DMS114 treated with DMSO at 0.1 percent for 48 hours (cell line): ENCODE measurements around the gene PHF2.
"Not testable (repeated sequence)": the region's sequence is repeated elsewhere in the genome, so short reads cannot be mapped to it uniquely, and the experiment has no call there.

ENCODE experiments used
- DNase-seq: peaks from one replicate; lab custom pipeline; 2025; ENCODE audit not compliant: unreplicated experiment; lab: John Stamatoyannopoulos, UW

Gene PHF2

DNA sequence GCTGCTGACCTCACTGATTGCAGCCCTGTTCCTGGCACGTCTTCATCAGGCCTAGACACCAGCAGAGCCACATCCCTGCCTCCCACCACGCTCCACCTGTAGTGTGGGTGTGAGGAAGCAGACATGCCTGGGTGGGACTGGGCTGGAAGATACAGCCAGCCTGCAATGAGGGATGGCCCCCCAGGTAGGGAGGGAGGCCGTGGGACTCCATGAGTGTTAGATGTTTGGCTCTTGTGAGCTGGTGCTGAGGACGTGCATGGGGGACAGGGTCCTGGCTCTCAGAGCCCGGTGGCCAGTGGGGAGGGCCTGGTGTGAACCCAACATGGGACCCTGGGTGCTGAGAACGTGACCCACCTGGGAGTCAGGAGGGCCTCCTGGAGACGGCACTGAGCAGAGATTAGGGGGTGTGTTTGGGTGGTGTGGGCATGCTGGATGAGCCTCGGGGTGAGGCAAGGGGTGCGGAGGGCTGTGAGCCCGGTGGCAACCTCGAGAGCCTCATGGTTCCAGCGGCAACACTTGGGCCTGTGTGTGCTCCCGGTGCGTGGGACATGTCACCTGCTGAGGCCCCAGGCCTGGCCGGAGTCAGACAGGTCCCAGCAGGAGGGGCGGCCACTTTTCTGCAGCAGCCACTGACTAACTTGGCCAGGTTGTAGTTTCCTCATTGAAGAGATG lies 87.6 kb downstream of the PHF2 start:
- DNase-seq = no peak

DNA sequence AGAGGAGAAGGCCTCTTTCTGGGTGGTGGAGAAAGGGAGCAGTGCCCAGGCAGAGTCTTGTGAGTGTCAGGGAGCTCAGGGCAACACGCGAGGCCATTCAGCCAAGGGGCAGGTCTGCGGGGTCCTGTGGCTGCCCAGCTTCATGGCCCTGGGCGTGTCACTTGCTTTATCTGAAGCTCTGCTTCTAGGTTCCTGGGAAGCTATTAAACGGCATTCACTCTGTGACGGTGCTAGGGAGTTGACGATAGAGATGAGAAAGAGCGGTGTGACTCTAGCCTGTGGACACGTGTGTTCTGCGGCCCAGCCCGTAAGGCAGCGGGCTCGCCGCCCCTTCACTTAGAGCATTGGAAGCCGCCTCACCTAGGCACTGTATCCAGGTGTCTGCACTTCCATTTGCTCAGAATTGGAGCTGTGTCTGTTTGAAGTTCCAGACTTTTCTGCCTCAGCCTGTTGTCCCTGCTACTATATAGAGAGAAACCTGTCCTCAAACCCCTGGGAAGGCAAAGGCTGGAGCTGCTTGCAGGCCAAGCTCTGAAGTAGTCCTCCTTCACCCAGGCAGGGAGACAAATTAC lies 88.3 kb downstream of the PHF2 start:
- no peak for DNase-seq

DNA sequence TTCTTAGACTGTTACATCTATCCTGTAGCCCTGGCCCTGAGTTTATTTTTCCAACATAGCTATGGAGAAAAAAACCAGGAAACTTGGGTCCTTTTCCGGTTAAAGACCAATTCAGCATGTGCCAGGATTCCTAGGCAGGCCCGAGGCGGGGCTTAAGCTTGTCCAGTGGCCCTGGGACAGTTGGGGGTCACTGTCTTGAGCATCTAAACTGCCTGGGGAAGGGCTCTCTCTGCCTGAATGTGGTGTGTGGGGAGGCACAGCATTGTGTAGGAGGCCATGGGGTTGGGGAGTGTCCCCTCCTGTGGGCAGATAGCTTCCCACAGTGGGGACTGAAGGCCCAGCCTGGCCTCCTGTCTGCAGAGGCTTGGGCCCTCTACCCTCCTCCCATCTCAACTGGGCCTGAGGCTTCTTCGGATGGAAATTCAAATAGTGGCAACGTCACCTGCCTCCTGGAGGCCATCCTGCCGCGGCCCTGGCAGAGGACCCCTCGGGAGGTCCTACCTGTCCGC lies 88.8 kb downstream of the PHF2 start:
- DNase-seq = no peak

GRCh38 chr9:93665637-93666438 lies 89.5 kb downstream of the PHF2 start:
- DNase-seq = no peak

GRCh38 chr9:93666439-93666784 lies 90.0 kb downstream of the PHF2 start:
- not testable (repeated sequence) for DNase-seq

DNA sequence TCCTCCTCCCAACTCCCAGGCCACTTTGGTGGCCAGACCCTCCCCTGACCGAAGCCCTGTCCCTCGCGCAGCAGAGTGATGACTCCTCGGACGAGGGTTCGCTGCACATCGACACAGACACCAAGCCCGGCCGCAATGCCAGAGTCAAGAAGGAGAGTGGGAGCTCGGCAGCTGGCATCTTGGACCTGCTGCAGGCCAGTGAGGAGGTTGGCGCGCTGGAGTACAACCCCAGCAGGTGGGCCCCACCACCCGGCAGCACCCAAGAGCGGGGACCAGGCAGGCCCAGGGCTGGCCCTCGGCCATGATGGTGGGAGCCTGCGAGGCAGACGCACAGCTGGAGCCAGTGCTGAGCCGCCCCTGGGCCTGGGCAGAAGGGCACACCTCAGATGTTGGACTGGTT lies 90.6 kb downstream of the PHF2 start:
- DNase-seq = no peak

GRCh38 chr9:93667627-93668026 lies 91.2 kb downstream of the PHF2 start:
- no peak for DNase-seq

GRCh38 chr9:93668261-93668871 lies 92.0 kb downstream of the PHF2 start:
- no peak for DNase-seq

GRCh38 chr9:93669116-93669957 lies 93.0 kb downstream of the PHF2 start:
- DNase-seq = no peak

- DNase-seq = no peak
Measured at GRCh38 chr9:93669958-93670207, 93.5 kb downstream of the PHF2 start.

DNA sequence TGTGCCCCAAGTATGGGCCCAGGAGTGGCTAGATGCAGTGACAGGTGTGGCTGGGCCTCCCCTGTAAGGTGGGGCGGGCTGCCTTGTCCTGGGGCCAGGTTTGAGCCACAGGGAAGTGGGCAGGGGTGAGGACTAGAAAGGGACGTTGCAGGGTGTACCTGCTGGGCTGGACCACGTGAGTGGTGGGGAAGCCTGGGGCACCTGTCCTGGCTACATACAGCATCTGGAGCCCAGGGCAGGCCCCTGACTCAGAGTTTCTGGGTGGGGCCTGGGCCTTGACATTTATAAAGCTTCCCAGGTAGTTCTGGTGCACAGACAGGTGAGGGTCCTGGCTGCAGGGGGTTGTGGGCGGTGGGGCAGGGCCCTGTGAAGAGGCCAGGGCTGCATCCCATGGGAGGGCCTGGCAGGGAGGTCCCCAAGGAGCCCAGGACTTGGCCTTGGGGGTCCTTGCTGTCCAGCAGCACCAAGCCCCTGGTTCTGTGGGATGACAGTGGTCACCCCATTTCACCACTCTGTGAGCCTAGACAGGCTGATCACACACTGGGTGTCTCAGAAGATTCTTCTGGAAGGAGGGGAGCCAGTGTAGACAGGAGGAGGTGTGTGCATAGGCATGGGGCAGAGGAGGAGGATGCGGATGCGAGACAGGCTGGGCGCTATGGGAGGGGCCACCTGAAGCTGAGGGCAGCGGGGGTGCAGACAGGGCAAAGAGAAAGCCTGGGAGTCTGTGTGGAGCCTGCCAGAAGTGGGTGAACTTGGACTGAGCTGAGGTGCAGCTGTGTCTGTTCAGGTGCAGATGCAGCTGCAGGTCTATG lies 94.0 kb downstream of the PHF2 start:
- peak; percentile 6 for DNase-seq

DNA sequence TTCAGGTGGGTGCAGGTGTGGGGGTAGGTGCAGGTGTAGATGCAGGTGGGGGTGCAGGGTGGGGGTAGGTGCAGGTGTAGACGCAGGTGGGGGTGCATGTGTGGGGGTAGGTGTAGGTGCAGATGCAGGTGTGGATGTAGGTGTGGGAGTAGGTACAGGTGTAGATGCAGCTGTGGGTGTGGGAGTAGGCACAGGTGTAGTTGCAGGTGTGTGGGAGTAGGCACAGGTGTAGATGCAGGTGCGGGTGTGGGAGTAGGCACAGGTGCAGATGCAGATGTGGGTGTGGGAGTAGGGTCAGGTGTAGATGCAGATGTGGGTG lies 94.6 kb downstream of the PHF2 start:
- DNase-seq = no peak

DNA sequence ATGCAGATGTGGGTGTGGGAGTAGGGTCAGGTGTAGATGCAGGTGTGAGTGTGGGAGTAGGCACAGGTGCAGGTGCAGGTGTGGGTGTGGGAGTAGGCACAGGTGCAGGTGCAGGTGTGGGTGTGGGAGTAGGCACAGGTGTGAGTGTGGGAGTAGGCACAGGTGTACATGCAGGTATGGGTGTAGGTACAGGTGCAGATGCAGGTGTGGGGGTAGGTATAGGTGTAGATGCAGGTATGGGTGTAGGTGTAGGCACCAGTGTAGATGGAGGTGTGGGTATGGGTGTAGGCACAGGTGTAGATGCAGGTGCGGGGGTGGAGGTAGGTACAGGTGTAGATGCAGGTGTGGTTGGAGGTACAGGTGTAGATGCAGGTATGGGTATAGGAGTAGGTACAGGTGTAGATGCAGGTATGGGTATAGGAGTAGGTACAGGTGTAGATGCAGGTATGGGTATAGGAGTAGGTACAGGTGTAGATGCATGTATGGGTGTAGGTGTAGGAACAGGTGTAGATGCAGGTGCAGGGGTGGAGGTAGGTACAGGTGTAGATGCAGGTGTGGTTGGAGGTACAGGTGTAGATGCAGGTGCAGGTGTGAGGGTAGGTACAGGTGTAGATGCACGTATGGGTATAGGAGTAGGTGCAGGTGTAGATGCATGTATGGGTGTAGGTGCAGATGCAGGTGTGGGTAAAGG lies 96.1 kb downstream of the PHF2 start:
- not testable (repeated sequence) for DNase-seq

DNA sequence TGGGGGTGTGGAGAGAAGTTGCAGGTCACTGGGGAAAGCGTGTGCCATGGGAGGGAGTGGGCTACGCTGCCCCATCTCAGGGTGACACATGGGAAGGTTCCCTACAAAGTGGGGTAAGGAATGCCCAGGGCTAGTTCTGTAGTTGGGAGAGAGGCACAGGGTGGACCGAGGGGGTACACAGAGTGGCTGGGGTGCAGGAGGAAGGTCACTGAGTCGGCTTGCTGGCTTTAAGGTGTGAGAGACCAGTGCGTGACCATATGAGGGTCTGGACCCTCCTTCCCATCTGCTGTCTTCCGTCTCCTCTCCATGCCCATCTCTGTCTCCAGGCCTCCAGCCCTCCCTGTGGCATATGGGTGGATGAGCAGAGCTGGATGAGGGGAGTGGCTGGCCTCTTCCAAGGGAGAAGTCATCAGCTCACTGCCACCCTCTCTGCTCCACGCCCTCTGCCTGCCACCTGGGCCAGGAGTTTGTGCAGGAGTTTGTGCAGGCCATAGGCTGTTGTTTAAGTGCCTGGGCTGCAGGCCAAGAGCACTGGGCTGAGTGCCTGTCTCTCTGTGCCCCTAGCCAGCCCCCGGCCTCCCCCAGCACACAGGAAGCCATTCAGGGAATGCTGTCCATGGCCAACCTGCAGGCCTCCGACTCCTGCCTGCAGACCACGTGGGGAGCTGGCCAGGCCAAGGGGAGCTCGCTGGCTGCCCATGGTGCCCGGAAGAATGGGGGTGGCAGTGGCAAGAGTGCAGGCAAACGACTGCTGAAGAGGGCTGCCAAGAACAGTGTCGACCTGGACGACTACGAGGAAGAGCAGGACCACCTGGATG lies 96.8 kb downstream of the PHF2 start:
- peak; percentile 2 for DNase-seq

- no peak for DNase-seq
Measured at GRCh38 chr9:93673839-93674334, 97.5 kb downstream of the PHF2 start.

DNA sequence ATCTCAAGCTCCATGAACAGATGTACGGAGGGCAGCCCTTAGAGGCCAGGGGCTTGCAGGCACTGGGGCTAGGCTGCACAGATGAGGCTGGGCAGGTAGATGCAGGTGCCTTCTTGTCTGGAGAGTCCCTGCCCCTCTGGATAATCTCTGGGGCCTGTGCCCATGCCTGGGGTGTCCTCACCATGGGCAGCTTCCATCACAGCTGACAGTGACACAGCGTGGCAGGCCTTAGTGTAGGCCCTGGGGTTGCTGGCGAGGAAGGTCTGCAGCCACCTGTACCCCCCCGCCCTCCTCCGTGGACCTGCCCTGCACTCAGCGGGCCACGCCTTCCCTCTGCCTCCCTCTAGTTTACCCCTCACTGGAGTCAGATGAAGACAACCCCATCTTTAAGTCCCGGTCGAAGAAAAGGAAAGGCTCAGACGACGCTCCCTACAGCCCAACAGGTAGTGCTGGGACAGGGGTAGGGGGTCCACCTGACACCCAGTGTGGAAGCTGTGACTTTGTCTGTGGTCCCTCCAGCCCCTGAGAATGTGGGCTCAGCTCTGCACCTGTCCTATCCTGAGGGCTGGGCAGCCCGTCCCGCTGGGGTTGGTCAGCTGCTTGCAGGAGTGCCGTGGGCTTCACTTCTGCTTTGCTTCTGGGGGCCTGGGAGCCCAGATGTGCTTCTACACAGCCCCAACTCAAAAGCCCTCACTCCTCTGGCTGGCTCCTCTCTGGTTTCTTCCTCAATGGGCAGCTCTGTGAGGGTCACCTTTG lies 98.4 kb downstream of the PHF2 start:
- DNase-seq = no peak

- no peak for DNase-seq
Measured at GRCh38 chr9:93675336-93676150, 99.2 kb downstream of the PHF2 start.
